Measurements from ENCODE around the gene MGMT. TPM values are rescaled to one million over a fixed set of nuclear protein-coding genes. Genes with fewer than 3 reads are reported as not detected.

The MGMT gene
- total RNA-seq, 2 experiments from 2014 or later, result 9.0 to 9.6 TPM

DNA sequence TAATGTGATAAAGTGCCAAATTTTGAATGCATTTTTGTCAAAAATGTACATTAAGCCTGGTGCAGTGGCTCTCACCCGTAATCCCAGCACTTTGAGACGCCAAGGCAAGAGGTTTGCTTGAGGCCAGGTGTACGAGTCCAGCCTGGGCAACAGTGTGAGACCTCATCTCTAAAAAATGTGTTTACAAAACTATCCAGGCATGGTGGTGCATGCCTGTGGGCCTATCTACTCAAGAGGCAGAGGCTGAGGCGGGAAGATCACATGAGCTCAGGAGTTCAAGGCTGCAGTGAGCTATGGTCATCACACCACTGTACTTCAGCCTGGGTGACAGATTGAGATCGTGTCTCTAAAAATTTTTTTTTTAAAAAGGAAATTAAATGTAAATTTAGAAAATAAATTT lies 18.5 kb upstream of the MGMT start:
- no peaks in the 10 kb centered on the region for H3K36me3 ChIP-seq (ENCODE audit: insufficient read depth, low read length)
- H3K9me3 ChIP-seq (ENCODE audit: control insufficient read depth in 1 of 2, insufficient read depth in 1 of 2, low read length in 2 of 2), result no peaks in the 10 kb centered on the region
- POLR2A ChIA-PET, result no interaction called here
- H3K27me3 ChIP-seq (ENCODE audit: control insufficient read depth in 1 of 2, insufficient read depth in 2 of 2, low read length in 2 of 2), result peaks cover 0 to 8% of the 10 kb centered on the region in 2 experiments
- ATAC-seq (ENCODE audit: poor library complexity) (no peak), DNase-seq (no peak)
- Mint-ChIP-seq H3K4me3 (no peak overlapping the region), H3K36me3 (ENCODE audit: low read depth) (no peaks in the 10 kb centered on the region), H3K4me1 (ENCODE audit: low read depth) (no peaks in the 10 kb centered on the region), H3K9me3 (no peaks in the 10 kb centered on the region), H3K27ac (no peak overlapping the region), H3K27me3 (peaks cover 16% of the 10 kb centered on the region)
- CTCF ChIA-PET, result no interaction called here
- H3K27ac ChIP-seq (ENCODE audit: low read depth in 1 of 2, low read length in 2 of 2), result no peak overlapping the region
- TF ChIP-seq, protein P1, sequence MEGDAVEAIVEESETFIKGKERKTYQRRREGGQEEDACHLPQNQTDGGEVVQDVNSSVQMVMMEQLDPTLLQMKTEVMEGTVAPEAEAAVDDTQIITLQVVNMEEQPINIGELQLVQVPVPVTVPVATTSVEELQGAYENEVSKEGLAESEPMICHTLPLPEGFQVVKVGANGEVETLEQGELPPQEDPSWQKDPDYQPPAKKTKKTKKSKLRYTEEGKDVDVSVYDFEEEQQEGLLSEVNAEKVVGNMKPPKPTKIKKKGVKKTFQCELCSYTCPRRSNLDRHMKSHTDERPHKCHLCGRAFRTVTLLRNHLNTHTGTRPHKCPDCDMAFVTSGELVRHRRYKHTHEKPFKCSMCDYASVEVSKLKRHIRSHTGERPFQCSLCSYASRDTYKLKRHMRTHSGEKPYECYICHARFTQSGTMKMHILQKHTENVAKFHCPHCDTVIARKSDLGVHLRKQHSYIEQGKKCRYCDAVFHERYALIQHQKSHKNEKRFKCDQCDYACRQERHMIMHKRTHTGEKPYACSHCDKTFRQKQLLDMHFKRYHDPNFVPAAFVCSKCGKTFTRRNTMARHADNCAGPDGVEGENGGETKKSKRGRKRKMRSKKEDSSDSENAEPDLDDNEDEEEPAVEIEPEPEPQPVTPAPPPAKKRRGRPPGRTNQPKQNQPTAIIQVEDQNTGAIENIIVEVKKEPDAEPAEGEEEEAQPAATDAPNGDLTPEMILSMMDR (IDR thresholded peaks at IDR 0.05), result no peak
- no peaks in the 10 kb centered on the region for H3K4me1 ChIP-seq (ENCODE audit: insufficient read depth, low read length)
- no peak overlapping the region for H3K4me3 ChIP-seq (ENCODE audit: low read length)
- intact Hi-C loops (cut with DNase I, micrococcal nuclease), result no loop called here

DNA sequence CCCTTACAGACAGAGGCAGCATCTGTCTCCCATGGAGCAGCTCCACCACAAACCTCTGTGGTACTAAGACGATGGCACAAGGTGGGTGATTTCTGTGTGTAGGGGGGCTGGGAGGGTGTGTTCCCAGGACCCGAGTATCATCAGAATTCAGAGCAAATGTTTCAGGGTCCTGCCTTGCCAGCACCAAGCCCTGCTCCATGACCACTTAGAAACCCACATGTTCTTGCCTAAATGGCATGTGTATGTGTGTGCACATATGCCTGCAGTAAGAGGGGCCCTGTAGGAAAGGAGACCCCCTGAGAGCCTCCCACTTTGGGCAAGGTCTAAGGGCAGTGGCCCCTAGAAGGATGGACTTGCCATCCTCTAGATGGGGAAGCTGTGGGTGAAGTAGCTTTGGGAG lies 17.1 kb upstream of the MGMT start:
- ATAC-seq (ENCODE audit: poor library complexity), result no peak
- POLR2A ChIA-PET, result no interaction called here
- CTCF ChIA-PET, result no interaction called here
- H3K4me1 ChIP-seq (ENCODE audit: insufficient read depth, low read length), result no peaks in the 10 kb centered on the region
- no peak for DNase-seq
- intact Hi-C loops (cut with DNase I, micrococcal nuclease), result no loop called here
- no peaks in the 10 kb centered on the region for H3K36me3 ChIP-seq (ENCODE audit: insufficient read depth, low read length)
- TF ChIP-seq, protein P1 (IDR thresholded peaks at IDR 0.05), result no peak
- no peaks in the 10 kb centered on the region for H3K9me3 ChIP-seq (ENCODE audit: control insufficient read depth in 1 of 2, insufficient read depth in 1 of 2, low read length in 2 of 2)
- Mint-ChIP-seq H3K4me1 (ENCODE audit: low read depth) (no peaks in the 10 kb centered on the region), H3K27ac (no peak overlapping the region), H3K9me3 (no peaks in the 10 kb centered on the region), H3K36me3 (ENCODE audit: low read depth) (no peaks in the 10 kb centered on the region), H3K4me3 (no peak overlapping the region), H3K27me3 (peaks cover 8% of the 10 kb centered on the region)
- peaks cover 0 to 8% of the 10 kb centered on the region in 2 experiments for H3K27me3 ChIP-seq (ENCODE audit: control insufficient read depth in 1 of 2, insufficient read depth in 2 of 2, low read length in 2 of 2)
- H3K4me3 ChIP-seq (ENCODE audit: low read length), result no peak overlapping the region
- no peak overlapping the region for H3K27ac ChIP-seq (ENCODE audit: low read depth in 1 of 2, low read length in 2 of 2)

DNA sequence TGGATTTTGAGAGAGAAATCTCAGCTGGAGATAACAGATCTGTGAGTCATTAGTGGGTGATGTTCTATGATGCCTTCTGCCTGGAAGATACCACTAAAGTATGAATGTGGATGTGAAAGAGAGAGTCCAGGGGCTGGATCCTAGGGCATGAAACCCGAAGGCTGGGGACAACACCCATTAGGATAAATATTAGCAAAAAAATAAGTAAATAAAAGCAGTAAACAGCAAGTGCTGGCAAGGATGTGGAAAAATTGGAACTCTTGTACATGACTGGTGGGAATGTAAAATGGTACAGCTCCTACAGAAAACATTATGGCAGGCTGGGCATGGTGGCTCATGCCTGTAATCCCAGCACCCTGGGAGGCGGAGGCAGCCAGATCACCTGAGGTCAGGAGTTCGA lies 16.6 kb upstream of the MGMT start:
- H3K4me1 ChIP-seq (ENCODE audit: insufficient read depth, low read length), result no peaks in the 10 kb centered on the region
- intact Hi-C loops (cut with DNase I, micrococcal nuclease), result no loop called here
- ChIA-PET POLR2A (no interaction called here), CTCF (no interaction called here)
- DNase-seq (no peak), ATAC-seq (ENCODE audit: poor library complexity) (no peak)
- H3K4me1 Mint-ChIP-seq (ENCODE audit: low read depth), result no peaks in the 10 kb centered on the region
- H3K27ac Mint-ChIP-seq, result no peak overlapping the region
- H3K36me3 ChIP-seq (ENCODE audit: insufficient read depth, low read length), result no peaks in the 10 kb centered on the region
- H3K27ac ChIP-seq (ENCODE audit: low read depth in 1 of 2, low read length in 2 of 2), result no peak overlapping the region
- no peaks in the 10 kb centered on the region for H3K9me3 ChIP-seq (ENCODE audit: control insufficient read depth in 1 of 2, insufficient read depth in 1 of 2, low read length in 2 of 2)
- H3K9me3 Mint-ChIP-seq, result no peaks in the 10 kb centered on the region
- H3K4me3 ChIP-seq (ENCODE audit: low read length), result no peak overlapping the region
- peaks cover 8% of the 10 kb centered on the region for H3K27me3 Mint-ChIP-seq
- H3K27me3 ChIP-seq (ENCODE audit: control insufficient read depth in 1 of 2, insufficient read depth in 2 of 2, low read length in 2 of 2), result peaks cover 0 to 11% of the 10 kb centered on the region in 2 experiments
- H3K4me3 Mint-ChIP-seq, result no peak overlapping the region
- TF ChIP-seq, protein P1 (IDR thresholded peaks at IDR 0.05), result no peak
- H3K36me3 Mint-ChIP-seq (ENCODE audit: low read depth), result no peaks in the 10 kb centered on the region
